Stimulated activated CD4-positive, alpha-beta T cell treated with anti-CD3 and anti-CD28 coated beads, Interleukin-15, amount 100 ng/mL, for 48 hours (primary cell): ENCODE data around the gene RBM20.
"Not testable (repeated sequence)": the region's sequence is repeated elsewhere in the genome, so short reads cannot be mapped to it uniquely, and the experiment has no call there.

Experiments
- DNase-seq, 2 donors: peaks; one replicate each; pipeline ENCODE4 v3.0.0-alpha.2; 2020; ENCODE audit warnings: low read depth in 2 of 2

Gene RBM20

DNA sequence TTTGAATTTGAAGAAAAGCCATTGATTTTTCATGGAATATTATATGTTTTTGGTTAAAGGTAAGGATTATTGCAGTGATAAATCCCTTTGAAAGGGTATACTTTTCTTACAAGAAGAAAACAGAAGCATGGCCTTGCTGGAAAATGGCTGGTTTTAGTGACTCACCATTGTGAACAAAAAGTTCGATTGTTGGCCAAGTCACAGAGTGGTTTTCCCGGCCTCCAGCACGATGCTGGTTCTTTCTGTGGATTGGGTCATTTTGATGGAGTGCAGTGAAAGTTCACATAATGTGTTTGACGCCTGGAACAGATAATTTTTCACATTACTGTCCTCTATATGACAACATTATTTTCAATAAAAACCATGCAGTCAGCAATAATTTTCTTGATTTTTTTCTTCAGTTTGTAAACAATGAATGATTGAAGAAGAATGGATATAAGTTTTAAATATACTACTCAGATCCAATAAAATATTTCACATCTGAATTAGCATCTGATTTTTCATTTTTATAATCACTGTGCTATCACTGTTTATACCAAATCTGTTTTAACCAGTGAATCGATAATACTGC, 60.9 kb downstream of the RBM20 start:
- no peak for DNase-seq

DNA sequence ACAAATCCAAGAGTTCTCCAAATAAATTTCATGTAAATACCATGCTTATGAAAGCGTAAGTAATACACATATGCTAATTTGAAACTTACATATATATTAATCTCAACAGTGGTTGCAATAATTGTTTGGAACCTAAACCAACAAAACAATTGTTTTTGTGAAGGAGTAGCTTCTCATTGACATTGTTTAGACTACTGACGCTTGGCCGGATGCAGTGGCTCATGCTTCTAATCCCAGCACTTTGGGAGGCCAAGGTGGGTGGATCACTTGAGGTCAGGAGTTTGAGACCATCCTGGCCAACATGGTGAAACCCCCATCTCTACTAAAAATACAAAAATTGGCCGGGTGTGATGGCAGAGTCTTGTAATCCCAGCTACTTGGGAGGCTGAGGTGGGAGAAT, 61.5 kb downstream of the RBM20 start:
- not testable (repeated sequence) for DNase-seq

DNA sequence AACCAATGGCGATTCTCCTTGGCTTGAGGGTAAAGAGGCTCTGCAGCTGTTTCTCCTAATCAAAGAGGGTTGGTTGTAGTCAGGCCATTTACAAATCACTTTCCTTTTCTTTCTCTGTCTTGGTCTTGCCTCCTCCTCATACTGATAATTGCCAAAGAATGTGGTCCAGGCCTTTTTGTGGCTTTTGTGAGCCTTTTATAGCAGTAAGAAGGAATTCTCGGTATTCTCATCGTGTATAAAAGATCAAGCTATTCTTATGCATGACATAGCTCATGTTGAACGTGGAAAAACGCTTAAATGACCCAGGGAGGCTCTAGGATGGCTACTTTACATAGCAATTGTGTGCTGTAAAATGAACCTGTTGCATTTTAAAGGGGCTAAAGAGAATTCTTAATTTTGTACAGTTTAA, 62.6 kb downstream of the RBM20 start:
- DNase-seq, result no peak

DNA sequence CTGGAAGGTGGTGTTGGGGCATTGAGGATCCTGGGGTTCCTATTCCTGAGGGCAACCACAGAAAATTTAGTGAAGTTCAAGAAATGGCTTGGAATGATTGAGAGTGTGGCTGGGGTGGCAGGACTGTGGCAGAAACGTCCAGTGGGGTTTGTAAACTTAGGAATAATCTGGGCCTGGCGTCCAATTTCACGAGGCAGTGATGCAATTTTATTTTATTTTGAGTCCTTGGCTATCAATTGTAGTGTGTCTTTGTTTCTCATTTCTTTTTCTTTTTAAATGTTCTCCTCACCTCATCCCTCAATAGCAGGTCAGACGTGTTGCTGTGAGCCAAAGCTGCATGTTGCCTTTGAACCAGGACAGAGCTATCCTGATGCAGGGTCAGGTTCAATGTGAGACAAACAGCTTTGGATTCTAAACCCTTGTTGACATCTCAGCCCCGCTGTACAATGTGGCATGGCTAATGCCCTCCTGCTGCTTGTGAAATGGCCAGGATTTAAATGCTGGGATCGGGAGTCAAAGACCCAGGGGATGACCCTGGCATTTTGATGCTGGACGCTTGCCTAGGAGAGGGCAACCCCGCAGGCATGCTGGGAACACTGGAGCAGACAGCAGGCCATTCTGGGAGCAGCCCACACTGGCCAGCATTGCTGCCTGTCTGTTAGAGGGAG, 64.8 kb downstream of the RBM20 start:
- DNase-seq, result no peak

DNA sequence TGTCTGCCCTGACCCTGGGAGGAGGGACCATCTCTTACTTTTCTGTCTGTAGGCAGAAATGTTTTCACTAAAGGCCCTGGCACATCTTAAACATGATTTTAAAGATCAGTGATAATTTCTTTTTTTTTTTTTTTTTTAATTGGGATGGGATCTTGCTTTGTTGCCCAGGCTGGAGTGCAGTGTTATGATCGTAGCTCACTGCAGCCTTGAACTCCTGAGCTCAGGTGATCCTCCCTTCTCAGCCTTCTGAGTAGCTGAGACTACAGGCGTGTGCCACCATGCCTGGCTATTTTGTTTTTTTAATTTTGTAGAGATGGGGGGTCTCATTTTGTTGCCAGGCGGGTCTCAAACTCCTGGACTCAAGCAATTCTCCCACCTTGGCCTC, 65.3 kb downstream of the RBM20 start:
- no peak for DNase-seq

DNA sequence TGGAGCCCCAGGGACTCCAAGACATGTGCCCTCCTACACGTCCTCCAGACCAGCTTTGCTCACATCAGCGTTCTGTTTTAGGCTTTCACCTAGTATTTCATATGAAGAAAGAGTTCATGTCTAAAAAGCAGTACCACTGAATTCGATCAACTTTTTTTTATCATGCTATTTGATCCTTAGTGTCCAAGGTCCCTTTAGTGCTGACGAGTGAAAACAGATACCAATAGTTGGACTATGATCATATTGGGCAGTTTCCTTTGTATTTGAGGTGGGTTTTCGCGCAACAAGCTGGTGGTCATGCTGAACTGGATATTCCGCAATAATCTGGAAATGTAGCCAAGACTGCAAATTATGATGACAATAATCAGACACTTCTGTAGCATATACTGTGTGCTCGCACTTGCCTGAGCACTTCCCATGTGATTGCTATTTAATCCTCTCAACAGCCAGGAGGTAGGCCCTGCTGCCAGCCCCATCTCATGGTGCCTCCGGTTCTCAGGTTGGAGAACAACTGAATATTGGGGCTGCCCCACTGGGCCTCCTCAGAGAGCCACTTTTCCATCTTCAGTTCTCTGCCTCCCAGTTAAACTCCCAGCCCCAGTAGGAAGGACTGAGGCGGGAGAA, 65.9 kb downstream of the RBM20 start:
- no peak for DNase-seq

DNA sequence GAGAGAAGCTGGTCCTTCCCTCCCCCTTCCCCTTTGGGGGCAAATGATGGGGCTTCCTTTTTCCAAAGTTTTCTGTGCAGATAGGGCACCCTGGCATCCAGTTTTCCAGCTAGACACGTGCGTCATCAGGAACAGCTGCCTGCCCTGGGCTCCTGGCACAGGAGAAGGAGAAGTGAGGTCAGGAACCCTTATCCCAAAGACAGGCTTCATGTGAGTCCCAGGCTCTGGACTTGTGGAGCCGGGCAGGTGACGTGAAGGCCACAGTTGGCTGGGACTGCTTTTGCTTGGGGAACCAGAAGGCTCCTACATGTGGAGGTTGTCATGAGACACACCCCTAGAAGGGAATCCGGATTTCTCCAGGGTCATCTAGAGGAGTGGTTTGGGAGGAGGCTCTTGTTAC, 66.5 kb downstream of the RBM20 start:
- DNase-seq, result no peak

DNA sequence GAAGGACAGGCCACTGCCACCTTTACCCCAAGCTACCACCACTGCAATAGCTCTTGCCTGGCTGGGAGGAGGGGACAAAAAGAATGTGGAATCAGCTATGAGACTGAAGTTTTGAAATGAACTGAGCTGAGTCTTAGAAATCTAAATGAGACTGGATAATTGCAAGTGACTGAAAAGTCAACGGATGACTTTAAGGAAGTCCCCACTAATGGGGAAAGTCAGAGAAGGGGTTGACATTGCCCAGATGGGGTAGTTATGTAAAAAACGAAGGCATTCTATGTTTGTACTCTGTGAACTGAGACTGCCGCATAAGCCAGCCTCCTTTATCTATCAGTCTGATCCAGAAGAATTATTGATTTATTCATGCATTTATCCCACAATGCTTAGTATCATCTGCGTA, 67.2 kb downstream of the RBM20 start:
- no peak for DNase-seq

DNA sequence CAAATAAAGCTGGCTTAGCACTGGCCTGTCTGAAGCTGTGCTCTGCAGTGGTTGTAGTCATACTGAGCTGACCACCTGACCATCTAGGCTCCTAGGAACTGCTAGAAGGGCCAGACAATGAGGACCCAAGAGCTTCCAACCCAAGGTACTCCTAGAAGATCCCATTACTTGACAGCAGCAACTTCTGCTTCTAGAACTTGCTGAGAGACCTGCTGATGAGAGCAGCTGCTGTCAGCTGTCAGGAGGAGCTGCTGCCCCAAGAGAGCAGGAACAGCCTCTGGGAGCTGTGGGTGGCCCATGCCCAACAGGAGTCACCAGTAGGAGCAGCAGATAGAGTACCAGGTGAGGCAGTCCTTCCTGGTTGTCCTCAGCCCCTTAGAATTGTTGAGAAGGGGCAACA, 70.2 kb downstream of the RBM20 start:
- DNase-seq, result no peak

DNA sequence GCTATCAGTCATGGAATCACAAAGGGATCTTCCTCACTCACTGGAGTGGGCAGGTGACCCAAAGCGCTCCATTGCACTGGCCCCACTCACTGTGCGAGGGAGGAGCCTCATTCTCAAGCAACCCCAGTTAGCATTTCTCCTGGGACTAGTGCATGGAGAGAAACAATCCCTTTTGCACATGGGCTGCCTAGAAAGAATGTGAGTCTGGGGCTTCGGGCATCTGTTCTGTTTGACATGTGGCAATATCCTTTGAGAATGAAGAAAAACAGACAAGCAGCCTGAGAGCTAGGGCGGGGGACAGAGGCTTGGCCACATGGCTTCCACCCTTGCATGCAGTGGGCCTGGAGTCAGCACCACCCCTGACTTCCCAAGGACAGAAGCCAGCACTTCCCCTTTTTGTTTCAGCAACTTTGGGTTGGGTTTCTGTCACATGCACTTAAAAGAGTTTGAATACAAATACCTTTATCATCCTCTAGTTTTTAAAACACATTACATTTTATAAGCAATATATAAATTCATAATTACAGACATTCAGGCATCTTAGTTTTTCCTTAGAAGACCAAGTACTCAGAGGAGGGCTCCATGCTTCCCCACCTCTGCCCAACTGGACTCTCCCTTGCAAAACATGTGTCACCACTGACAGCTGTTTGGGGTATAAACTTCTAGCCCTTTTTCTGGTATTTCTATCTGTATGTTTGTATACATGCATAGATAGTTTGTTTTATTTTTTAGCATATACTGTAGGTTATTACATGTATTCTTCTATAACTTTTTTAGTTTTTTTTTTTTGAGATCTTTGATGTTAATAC, 73.8 kb downstream of the RBM20 start:
- no peak for DNase-seq

DNA sequence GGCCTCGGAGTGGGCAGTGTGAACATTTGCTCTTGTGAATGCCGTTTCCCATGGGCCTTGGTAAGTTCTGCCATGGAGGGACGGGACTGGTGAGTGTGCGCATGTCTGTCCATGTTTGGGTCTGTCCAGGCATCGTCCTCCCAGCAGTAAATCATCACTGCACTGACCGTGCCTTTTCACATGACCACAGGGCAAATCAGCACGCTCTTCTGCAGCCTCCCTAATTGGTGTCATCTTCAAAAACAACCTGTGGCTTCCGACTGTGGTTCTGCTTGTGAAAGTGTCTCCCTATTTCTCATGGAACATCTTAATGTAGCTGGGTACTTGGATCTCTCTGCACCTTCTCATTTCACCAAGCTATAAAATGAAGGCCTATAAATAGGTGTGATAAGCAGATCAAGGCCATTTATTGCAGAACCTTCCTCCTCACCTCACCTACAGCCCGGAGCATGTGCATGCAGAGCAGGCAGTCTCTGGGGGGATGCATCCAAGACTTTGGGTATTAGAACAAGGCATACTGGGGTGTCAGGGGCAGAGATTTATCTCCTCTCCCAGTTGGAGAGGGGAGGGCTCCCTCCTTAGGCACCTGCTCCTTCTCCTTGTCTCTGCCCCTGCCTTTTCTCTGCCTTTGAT, 77.4 kb downstream of the RBM20 start:
- DNase-seq, result no peak

DNA sequence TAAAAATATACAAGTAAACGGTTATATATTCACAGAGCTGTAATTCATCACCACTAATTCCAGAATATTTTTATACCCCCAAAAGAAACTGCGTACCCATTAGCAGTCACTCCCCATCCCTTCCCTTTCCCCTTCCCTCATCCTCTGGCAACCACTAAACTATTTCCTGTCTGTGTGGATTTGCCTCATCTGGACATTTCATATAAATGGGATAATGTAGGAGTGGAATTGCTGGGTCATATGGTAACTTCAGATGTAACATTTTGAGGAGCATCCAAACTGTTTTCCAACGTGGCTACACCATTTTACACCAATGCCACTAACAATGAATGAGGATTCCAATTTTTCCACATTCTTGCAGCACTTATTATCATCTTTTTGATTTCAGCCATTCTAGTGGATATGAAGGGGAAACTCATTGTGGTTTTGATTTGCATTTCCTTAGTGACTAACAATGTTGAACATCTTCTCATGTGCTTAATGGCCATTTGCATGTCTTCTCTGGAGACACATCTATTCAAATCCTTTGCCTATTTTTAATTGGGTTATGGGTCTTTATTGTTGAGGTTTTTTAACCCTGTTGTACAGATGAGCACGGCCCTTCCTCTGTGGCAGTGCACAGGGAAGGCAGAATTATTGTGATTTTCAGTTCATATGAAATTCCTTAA, 79.2 kb downstream of the RBM20 start:
- DNase-seq, result no peak

DNA sequence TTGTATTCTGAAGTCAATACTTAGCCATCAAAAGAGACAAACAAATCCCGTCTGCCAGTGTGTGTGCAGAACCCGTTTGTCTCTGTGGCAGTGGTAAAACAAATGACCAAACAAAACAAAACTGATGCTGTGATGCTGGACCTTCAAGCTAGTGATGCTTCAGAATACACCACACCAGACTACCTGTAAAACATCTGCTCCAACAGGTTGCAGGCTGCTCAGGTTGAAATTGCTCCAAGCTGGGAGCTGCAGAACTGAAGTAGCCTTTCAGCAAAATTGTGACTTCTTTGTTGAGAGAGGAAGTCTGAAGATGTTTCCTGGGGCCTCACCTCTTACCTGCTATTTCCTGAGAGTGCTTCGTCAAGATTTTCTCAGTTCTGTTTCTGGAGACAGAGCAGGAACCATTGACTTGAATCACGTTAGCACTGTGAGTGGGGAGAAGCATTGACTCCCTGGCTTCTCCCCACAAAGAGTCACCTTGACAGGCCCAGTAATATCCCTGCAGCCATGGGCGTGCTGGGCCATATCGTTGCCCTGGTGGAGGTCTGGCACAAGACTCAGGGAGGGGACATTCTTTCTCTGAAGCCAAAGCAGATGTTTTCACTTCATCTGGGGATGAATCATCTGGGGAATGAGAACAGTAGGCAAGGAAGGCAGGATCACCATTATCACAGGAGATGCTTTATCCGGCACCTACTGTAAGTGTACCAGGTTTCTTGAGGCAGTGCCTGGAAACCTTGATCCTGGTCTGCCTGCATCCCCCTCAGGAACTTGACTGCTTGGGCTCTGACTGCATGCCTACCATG, 80.2 kb downstream of the RBM20 start:
- DNase-seq, result no peak

DNA sequence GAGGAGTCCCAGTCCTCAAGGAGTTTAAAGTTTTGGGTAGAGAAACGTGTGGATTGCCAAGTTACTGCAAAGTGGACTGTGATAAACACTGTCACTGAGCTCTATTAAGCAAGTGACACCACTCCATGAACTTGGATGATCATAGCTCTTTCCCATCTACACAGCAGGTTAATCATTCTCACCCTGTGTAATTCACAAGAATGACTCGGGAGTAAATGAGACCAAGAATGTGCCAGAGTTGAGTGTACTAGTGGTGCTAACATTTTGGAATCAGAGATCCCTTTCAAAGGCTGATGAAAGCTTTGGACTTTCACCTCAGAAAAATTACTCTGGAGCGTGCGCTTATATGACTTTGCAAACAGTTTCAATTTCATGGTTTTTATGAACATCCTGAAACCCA, 80.8 kb downstream of the RBM20 start:
- no peak for DNase-seq

DNA sequence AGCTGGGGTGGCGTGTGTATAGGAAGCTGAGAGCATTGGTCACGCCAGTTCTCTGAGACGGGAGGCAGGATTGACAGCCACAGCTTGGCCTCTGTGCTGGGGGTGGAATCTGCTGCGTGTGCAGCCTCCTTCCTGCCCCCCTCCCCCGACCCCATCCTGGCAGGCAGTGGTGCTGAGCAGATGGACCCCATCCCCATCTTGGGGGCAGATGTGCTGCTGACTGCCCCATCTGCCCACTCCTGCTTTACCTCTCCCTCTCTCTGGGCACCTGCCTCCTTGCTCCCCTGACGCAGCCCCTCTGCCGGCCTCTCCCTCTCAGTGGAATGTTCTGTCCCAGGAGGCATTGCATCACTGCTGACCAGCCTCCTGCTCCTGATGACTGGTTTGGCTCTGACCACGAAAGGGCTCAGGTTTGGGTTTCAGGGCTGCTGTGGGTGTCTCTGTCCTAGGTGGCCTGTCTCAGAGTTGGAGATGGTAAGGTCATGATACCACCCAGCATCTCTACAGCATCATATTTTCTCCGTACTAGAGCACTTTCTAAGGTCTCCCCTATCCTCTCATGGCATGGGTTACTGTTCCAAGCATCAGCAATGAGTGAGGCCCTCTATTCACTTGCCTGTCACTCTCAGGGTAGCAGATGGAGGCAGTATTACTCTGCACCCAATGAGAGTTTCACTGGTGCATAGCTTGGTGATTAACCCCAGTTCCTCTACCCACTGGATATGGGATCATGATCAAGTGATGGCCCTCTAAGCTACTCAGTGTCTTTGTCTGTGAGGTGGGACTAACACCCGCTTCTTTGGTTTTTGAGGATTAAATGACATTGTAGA, 81.9 kb downstream of the RBM20 start:
- DNase-seq, result no peak

DNA sequence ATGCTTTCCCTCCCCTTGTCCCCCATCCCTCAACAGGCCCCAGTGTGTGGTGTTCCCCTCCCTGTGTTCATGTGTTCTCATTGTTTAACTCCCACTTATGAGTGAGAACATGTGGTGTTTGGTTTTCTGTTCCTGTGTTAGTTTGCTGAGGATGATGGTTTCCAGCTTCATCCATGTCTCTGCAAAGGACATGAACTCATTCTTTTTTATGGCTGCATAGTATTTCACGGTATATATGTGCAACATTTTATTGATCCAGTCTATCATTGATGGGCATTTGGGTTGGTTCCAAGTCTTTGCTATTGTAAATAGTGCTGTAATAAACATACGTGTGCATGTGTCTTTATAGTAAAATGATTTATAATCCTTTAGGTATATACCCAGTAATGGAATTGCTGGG, 83.6 kb downstream of the RBM20 start:
- DNase-seq, result not testable (repeated sequence)

DNA sequence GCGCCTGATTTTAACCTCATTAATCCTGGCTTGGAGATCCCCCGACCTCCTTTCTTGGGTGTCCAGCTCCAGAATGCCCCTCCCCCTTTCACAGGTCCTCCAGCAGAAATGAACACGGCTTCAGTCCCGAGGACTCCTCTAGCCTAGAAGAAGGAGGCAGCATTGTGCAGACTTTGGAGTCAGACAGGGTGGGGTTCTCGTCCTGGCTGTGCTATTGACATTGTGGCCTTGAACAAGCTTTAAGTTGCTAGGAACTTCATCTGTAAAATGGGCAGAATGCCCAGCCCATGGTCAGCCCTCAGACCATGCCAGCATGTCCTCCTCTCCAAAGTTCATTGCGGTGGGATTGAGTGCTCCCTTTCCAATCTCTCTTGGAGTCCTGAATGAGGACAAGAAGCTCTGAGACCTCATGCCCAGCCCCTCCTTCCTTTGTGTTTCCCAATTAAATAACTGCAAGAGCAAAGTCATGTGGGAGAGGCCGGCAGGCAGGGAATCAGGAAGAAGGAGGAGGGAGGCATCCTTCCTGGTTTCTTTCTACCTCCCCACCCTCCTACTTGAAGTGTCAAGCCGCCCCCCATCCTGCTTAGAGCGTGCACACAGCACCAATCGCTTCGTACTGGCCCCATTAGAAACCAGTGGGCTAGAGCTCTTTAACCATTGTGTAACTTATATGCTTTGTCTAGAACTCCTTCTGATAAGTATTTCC, 86.4 kb downstream of the RBM20 start:
- DNase-seq, result no peak

DNA sequence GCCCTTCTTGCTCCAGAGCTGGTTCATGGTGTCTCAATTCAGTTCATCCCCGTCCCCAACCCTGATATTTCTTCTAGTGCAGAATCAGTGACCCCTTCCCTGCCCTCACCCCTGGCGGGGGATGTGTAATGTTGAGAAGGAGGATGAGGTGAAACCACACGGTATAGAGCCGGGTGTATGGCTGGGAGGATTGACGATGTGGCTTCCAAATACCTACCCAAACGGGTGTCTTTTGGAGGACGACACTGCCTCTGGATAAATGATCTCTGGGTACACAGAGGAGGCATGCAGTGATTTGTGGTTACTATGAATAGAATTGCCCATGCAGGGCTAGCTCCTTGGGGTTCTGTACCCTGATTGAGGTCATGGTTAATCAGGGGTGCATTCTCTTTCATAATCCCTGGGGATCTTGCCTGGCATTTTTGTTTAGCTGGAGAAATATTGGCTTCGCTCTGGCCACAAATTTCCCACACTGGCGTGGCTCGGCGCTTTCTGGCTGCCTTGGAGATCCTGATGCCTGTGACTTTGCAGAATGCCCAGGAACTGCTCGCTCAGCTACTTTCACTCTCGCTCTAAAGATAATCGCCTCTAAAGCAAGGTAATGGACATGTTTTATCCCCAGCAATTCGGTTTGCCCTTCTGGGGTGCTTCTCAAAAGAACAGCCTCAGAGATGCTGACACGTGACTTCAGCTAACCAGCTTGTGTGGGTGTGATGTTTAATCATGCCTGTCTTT, 89.2 kb downstream of the RBM20 start:
- DNase-seq, result no peak

DNA sequence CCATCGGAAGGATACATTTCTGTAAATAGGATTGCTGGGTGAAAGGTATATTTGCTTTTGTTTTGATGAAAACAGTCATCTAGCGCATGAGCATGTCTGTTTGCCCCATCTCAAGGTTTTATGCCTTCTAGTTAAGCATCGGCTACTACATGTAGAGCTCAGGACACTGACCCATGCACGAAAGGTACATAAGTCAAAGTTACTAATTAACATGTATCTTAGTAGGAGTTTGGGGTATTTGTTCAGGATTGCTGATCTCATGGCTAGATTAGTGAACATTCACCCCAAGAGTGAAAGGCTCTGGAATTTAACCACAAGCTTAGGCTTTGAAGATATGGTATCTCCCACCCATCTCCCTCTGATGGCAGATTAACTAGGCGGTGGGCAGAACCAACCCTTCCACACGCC, 91.5 kb downstream of the RBM20 start:
- no peak for DNase-seq
